ACHN (cell line): ENCODE data around the gene ABCF3.

Experiments
- DNase-seq: peaks from one replicate; pipeline ENCODE4 v3.0.0-alpha.2; 2015
- in situ Hi-C: cut with HindIII; loops from 2 replicates; pipeline ENCODE4 v1.10.0; 2017; ENCODE audit warnings: low sequenced_read_pairs, low pct_ligation_motif_present, low pct_unique_long_range_greater_than_20kb

Gene ABCF3

GRCh38 chr3:184178521-184179138 lies 7.4 kb upstream of the ABCF3 start:
- in situ Hi-C loops: no loop called here
- no peak for DNase-seq

- DNase-seq: no peak
- in situ Hi-C loops: no loop called here
Observed at GRCh38 chr3:184180165-184180564, 5.8 kb upstream of the ABCF3 start.

- in situ Hi-C loops: no loop called here
- DNase-seq: no peak
Observed at GRCh38 chr3:184181596-184181995, 4.4 kb upstream of the ABCF3 start.

GRCh38 chr3:184183679-184184078 lies 2.3 kb upstream of the ABCF3 start:
- no peak for DNase-seq
- in situ Hi-C loops: no loop called here

- DNase-seq: no peak
- in situ Hi-C loops: no loop called here
Observed at GRCh38 chr3:184184546-184185230, 1.3 kb upstream of the ABCF3 start.

- in situ Hi-C loops: no loop called here
- DNase-seq: peak; percentile 98
Observed at GRCh38 chr3:184185461-184186183, 377 bp upstream of the ABCF3 start.

- in situ Hi-C loops: no loop called here
- no peak for DNase-seq
Observed at GRCh38 chr3:184186902-184187207, 856 bp downstream of the ABCF3 start.

- in situ Hi-C loops: no loop called here
- DNase-seq: no peak
Observed at GRCh38 chr3:184188080-184188479, 2.1 kb downstream of the ABCF3 start.

GRCh38 chr3:184189421-184189820 lies 3.4 kb downstream of the ABCF3 start:
- no peak for DNase-seq
- in situ Hi-C loops: no loop called here

GRCh38 chr3:184192889-184193288 lies 6.9 kb downstream of the ABCF3 start:
- in situ Hi-C loops: no loop called here
- no peak for DNase-seq

- in situ Hi-C loops: no loop called here
- DNase-seq: no peak
Observed at GRCh38 chr3:184193991-184194539, 8.1 kb downstream of the ABCF3 start.

- DNase-seq: no peak
- in situ Hi-C loops: no loop called here
Observed at GRCh38 chr3:184196536-184196935, 10.5 kb downstream of the ABCF3 start.

- no peak for DNase-seq
- in situ Hi-C loops: no loop called here
Observed at GRCh38 chr3:184198509-184198908, 12.5 kb downstream of the ABCF3 start.

GRCh38 chr3:184200825-184201224 lies 14.8 kb downstream of the ABCF3 start:
- no peak for DNase-seq
- in situ Hi-C loops: no loop called here

- in situ Hi-C loops: no loop called here
- DNase-seq: no peak
Observed at GRCh38 chr3:184203526-184203925, 17.5 kb downstream of the ABCF3 start.

GRCh38 chr3:184209146-184209923 lies 23.3 kb downstream of the ABCF3 start:
- in situ Hi-C loops: no loop called here

GRCh38 chr3:184211297-184211696 lies 25.3 kb downstream of the ABCF3 start:
- in situ Hi-C loops: no loop called here
- DNase-seq: no peak

More at GRCh38 chr3:184209146-184209923, 23.3 kb downstream of the ABCF3 start:
- DNase-seq: no peak

GRCh38 chr3:184211718-184212117 lies 25.7 kb downstream of the ABCF3 start:
- in situ Hi-C loops: no loop called here
- no peak for DNase-seq

- in situ Hi-C loops: no loop called here
- no peak for DNase-seq
Observed at GRCh38 chr3:184218814-184219213, 32.8 kb downstream of the ABCF3 start.
